GM12873 (cell line): ENCODE measurements around the gene AKR1D1.
A peak's percentile ranks its signal among the peaks of the same experiment; 100 is the strongest.

Source experiments
- CTCF ChIP-seq: IDR thresholded peaks from 2 replicates; pipeline ENCODE4 v1.5.1; 2012; ENCODE audit warnings: low read depth, mild to moderate bottlenecking, moderate library complexity, low read length, control low read depth; ENCODE audit not compliant: insufficient read depth; ENCODE audit errors: missing control alignments

AKR1D1 gene

GRCh38 chr7:138089080-138089901, 13.0 kb downstream of the AKR1D1 start:
- no peak for TF ChIP-seq CTCF

- no peak for TF ChIP-seq CTCF
These were observed 14.8 kb downstream of the AKR1D1 start for GRCh38 chr7:138091032-138091431.

DNA sequence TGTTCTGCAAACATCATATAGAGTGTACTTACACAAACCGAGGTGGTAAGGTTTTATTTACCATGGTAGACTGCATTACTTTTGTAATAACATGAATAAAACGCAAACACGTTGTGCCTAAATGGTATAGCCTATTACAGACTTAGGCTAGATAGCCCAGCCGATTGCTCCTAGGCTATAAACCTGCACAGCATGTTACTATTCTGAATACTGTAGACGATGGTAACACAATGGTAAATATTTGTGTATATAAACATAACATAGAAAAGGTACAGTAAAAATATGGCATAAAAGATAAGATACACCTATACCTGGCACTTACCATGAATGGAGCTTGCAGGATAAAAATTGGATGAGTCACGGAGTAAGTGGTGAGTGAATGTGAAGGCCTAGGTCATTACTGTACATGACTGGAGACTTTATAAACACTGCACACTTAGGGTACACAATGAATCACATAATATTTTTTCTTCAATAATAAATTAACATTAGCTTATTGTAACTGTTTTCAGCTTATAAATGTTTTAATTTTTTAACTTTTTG, 16.3 kb downstream of the AKR1D1 start:
- no peak for TF ChIP-seq CTCF

- no peak for TF ChIP-seq CTCF
These were observed 20.0 kb downstream of the AKR1D1 start for GRCh38 chr7:138095972-138096935.

GRCh38 chr7:138097064-138097741, 20.9 kb downstream of the AKR1D1 start:
- TF ChIP-seq CTCF: peak; percentile 59

DNA sequence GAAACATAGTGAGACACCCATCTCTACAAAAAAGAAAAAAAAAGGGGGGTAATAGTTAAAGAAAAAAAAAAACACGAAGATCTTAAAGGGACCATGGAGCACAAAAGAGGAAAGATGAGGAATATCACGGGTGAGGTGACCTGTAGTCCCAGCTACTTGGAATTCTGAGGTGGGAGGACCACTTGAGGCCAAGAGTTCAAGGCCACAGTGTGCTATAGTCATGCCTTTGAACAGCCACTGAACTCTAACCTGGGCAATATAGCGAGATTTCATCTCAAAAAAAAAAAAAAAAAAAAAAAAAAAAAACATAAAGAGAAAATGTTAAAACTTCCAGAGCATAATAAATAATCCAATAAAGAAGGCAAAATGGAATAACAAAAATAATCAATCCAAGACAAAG, 23.6 kb downstream of the AKR1D1 start:
- no peak for TF ChIP-seq CTCF
